ENCODE measurements around the gene TANC1.
"Not testable (repeated sequence)": the region's sequence is repeated elsewhere in the genome, so short reads cannot be mapped to it uniquely, and the experiment has no call there.

Gene TANC1

GRCh38 chr2:159129824-159130223, 161.4 kb downstream of the TANC1 start:
- Mint-ChIP-seq H3K4me3 (no peak overlapping the region), H3K4me1 (peaks cover 5% of the 10 kb centered on the region), H3K27ac (no peak overlapping the region), H3K9me3 (peaks cover 2% of the 10 kb centered on the region), H3K27me3 (peaks cover 2% of the 10 kb centered on the region), H3K36me3 (no peaks in the 10 kb centered on the region)
- DNase-seq (ENCODE audit: low spot score in 2 of 2) (no peak), ATAC-seq (ENCODE audit: low read depth) (no peak)

GRCh38 chr2:159130302-159130701, 161.9 kb downstream of the TANC1 start:
- no peaks in the 10 kb centered on the region for H3K36me3 Mint-ChIP-seq
- H3K27ac Mint-ChIP-seq, result no peak overlapping the region
- peaks cover 2% of the 10 kb centered on the region for H3K27me3 Mint-ChIP-seq
- H3K4me3 Mint-ChIP-seq, result no peak overlapping the region
- DNase-seq (ENCODE audit: low spot score in 2 of 2), result no peak
- no peak for ATAC-seq (ENCODE audit: low read depth)
- peaks cover 3% of the 10 kb centered on the region for H3K4me1 Mint-ChIP-seq
- H3K9me3 Mint-ChIP-seq, result peaks cover 2% of the 10 kb centered on the region

GRCh38 chr2:159131267-159131913, 162.9 kb downstream of the TANC1 start:
- peaks cover 2% of the 10 kb centered on the region for H3K27me3 Mint-ChIP-seq
- no peaks in the 10 kb centered on the region for H3K36me3 Mint-ChIP-seq
- peaks cover 2% of the 10 kb centered on the region for H3K9me3 Mint-ChIP-seq
- H3K4me1 Mint-ChIP-seq, result no peaks in the 10 kb centered on the region
- no peak overlapping the region for H3K27ac Mint-ChIP-seq
- DNase-seq (ENCODE audit: low spot score in 2 of 2) (no peak), ATAC-seq (ENCODE audit: low read depth) (no peak)
- H3K4me3 Mint-ChIP-seq, result no peak overlapping the region

- no peaks in the 10 kb centered on the region for H3K4me1 Mint-ChIP-seq
- peaks cover 2% of the 10 kb centered on the region for H3K9me3 Mint-ChIP-seq
- ATAC-seq (ENCODE audit: low read depth), result no peak
- peaks cover 2% of the 10 kb centered on the region for H3K27me3 Mint-ChIP-seq
- no peak overlapping the region for H3K27ac Mint-ChIP-seq
- DNase-seq (ENCODE audit: low spot score in 2 of 2), result no peak
- no peaks in the 10 kb centered on the region for H3K36me3 Mint-ChIP-seq
- no peak overlapping the region for H3K4me3 Mint-ChIP-seq
These were observed 163.5 kb downstream of the TANC1 start for GRCh38 chr2:159131914-159132281.

- Mint-ChIP-seq H3K36me3 (no peaks in the 10 kb centered on the region), H3K4me1 (no peaks in the 10 kb centered on the region), H3K27me3 (peaks cover 6% of the 10 kb centered on the region), H3K27ac (no peak overlapping the region), H3K4me3 (no peak overlapping the region), H3K9me3 (no peaks in the 10 kb centered on the region)
- DNase-seq (ENCODE audit: low spot score in 2 of 2) (no peak), ATAC-seq (ENCODE audit: low read depth) (no peak)
These were observed 165.4 kb downstream of the TANC1 start for GRCh38 chr2:159133797-159134196.

GRCh38 chr2:159134979-159135378, 166.5 kb downstream of the TANC1 start:
- DNase-seq (ENCODE audit: low spot score in 2 of 2), result no peak
- no peak overlapping the region for H3K4me3 Mint-ChIP-seq
- no peaks in the 10 kb centered on the region for H3K4me1 Mint-ChIP-seq
- no peaks in the 10 kb centered on the region for H3K36me3 Mint-ChIP-seq
- no peak overlapping the region for H3K27ac Mint-ChIP-seq
- H3K27me3 Mint-ChIP-seq, result peaks cover 6% of the 10 kb centered on the region
- H3K9me3 Mint-ChIP-seq, result no peaks in the 10 kb centered on the region
- no peak for ATAC-seq (ENCODE audit: low read depth)

GRCh38 chr2:159136391-159136790, 168.0 kb downstream of the TANC1 start:
- peaks cover 5% of the 10 kb centered on the region for H3K27me3 Mint-ChIP-seq
- no peaks in the 10 kb centered on the region for H3K36me3 Mint-ChIP-seq
- H3K27ac Mint-ChIP-seq, result no peak overlapping the region
- H3K4me3 Mint-ChIP-seq, result no peak overlapping the region
- no peak for DNase-seq (ENCODE audit: low spot score in 2 of 2)
- H3K9me3 Mint-ChIP-seq, result no peaks in the 10 kb centered on the region
- no peaks in the 10 kb centered on the region for H3K4me1 Mint-ChIP-seq
- ATAC-seq (ENCODE audit: low read depth), result no peak

GRCh38 chr2:159137511-159138241, 169.2 kb downstream of the TANC1 start:
- H3K4me1 Mint-ChIP-seq, result no peaks in the 10 kb centered on the region
- DNase-seq (ENCODE audit: low spot score in 2 of 2), result no peak
- H3K9me3 Mint-ChIP-seq, result no peaks in the 10 kb centered on the region

GRCh38 chr2:159138642-159139182, 170.3 kb downstream of the TANC1 start:
- Mint-ChIP-seq H3K36me3 (no peaks in the 10 kb centered on the region), H3K4me1 (no peaks in the 10 kb centered on the region), H3K27ac (no peak overlapping the region), H3K9me3 (no peaks in the 10 kb centered on the region), H3K4me3 (no peak overlapping the region), H3K27me3 (peaks cover 4% of the 10 kb centered on the region)
- ATAC-seq (ENCODE audit: low read depth) (no peak), DNase-seq (ENCODE audit: low spot score in 2 of 2) (no peak)

More at GRCh38 chr2:159137511-159138241, 169.2 kb downstream of the TANC1 start:
- H3K27me3 Mint-ChIP-seq, result peaks cover 4% of the 10 kb centered on the region
- no peak overlapping the region for H3K27ac Mint-ChIP-seq
- no peak overlapping the region for H3K4me3 Mint-ChIP-seq
- ATAC-seq (ENCODE audit: low read depth), result no peak
- H3K36me3 Mint-ChIP-seq, result no peaks in the 10 kb centered on the region

- Mint-ChIP-seq H3K4me1 (no peaks in the 10 kb centered on the region), H3K27ac (no peak overlapping the region)
- DNase-seq (ENCODE audit: low spot score in 2 of 2), result no peak
These were observed 170.9 kb downstream of the TANC1 start for GRCh38 chr2:159139216-159139933.

GRCh38 chr2:159140070-159140769, 171.8 kb downstream of the TANC1 start:
- Mint-ChIP-seq H3K36me3 (no peaks in the 10 kb centered on the region), H3K9me3 (no peaks in the 10 kb centered on the region), H3K4me3 (no peak overlapping the region), H3K4me1 (peaks cover 6% of the 10 kb centered on the region), H3K27ac (no peak overlapping the region), H3K27me3 (peaks cover 8% of the 10 kb centered on the region)
- ATAC-seq (ENCODE audit: low read depth) (no peak), DNase-seq (ENCODE audit: low spot score in 2 of 2) (no peak)

More at GRCh38 chr2:159139216-159139933, 170.9 kb downstream of the TANC1 start:
- Mint-ChIP-seq H3K27me3 (peaks cover 4% of the 10 kb centered on the region), H3K36me3 (no peaks in the 10 kb centered on the region), H3K9me3 (no peaks in the 10 kb centered on the region), H3K4me3 (no peak overlapping the region)
- ATAC-seq (ENCODE audit: low read depth), result no peak

GRCh38 chr2:159140821-159141220, 172.4 kb downstream of the TANC1 start:
- H3K4me1 Mint-ChIP-seq; H3K27me3 Mint-ChIP-seq; ATAC-seq (ENCODE audit: low read depth); H3K4me3 Mint-ChIP-seq; H3K9me3 Mint-ChIP-seq; H3K36me3 Mint-ChIP-seq; H3K27ac Mint-ChIP-seq; DNase-seq (ENCODE audit: low spot score in 2 of 2): not testable (repeated sequence)

- Mint-ChIP-seq H3K27ac (no peak overlapping the region), H3K9me3 (no peaks in the 10 kb centered on the region), H3K36me3 (no peaks in the 10 kb centered on the region), H3K4me3 (peak overlapping the region; percentile 8), H3K4me1 (peaks cover 6% of the 10 kb centered on the region), H3K27me3 (peaks cover 6% of the 10 kb centered on the region)
- no peak for ATAC-seq (ENCODE audit: low read depth)
- no peak for DNase-seq (ENCODE audit: low spot score in 2 of 2)
These were observed 176.6 kb downstream of the TANC1 start for GRCh38 chr2:159144776-159145614.

Measured in memory B cell (primary cell).